ENCODE measurements around the gene YBX1.

Gene YBX1

DNA sequence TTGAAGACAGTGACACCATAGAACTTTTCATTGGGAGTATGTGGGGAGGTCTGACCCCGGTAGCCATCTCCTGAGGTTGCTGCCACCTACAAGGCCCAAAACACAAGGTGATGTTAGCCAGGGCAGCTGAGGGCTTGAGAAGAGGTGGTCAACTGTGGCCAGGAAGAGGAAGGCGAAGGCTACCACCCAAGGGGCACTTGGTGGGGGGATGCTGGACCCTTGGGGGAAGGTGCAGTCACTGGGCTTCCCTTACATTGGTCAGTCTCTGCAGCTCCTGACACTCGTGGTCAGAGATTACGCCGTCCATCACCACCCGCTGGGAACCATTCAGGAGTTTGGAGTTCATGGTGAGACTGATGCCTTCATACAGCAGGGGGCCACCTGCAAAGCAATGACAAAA lies 70.1 kb downstream of the YBX1 start:
- DNase-seq, result no peak
- H3K27me3 ChIP-seq (replicated peaks in 2 of 5; ENCODE audit: control insufficient read depth in 4 of 5, insufficient read depth in 5 of 5, low read length in 4 of 5), result no peaks in the 10 kb centered on the region
- no peak overlapping the region for H3K27ac ChIP-seq (ENCODE audit: insufficient read depth in 1 of 2, low read depth in 1 of 2, low read length in 2 of 2, poor library complexity in 1 of 2, severe bottlenecking in 2 of 2)
- ChIA-PET POLR2A (no interaction called here), CTCF (interaction anchor here (0.7 to 0.9 kb wide), 4 partner anchors 9 to 408 kb away, joined by 3 to 4 read pairs (median 4); no protein-coding TSS in a partner anchor)
- peaks cover 0 to 4% (median 2%) of the 10 kb centered on the region in 5 experiments for H3K9me3 ChIP-seq (ENCODE audit: control extremely low read depth in 1 of 5, control insufficient read depth in 4 of 5, insufficient read depth in 2 of 5, low read depth in 1 of 5, low read length in 4 of 5)
- peaks cover 0 to 7% (median 0%) of the 10 kb centered on the region in 4 experiments for H3K4me1 ChIP-seq (ENCODE audit: control extremely low read depth in 1 of 4, control insufficient read depth in 4 of 4, insufficient read depth in 4 of 4, low read length in 3 of 4)
- H3K36me3 ChIP-seq (ENCODE audit: control insufficient read depth in 4 of 4, insufficient read depth in 4 of 4, low read length in 3 of 4), result peaks cover 19 to 88% (median 67%) of the 10 kb centered on the region in 4 experiments
- no peak overlapping the region for H3K4me3 ChIP-seq (ENCODE audit: control insufficient read depth in 1 of 7, extremely low read depth in 1 of 7, insufficient read depth in 4 of 7, low read depth in 2 of 7, low read length in 6 of 7)
- WGBS (ENCODE audit: insufficient coverage), result 100% methylated on average over 6 of the region's 6 CpGs

DNA sequence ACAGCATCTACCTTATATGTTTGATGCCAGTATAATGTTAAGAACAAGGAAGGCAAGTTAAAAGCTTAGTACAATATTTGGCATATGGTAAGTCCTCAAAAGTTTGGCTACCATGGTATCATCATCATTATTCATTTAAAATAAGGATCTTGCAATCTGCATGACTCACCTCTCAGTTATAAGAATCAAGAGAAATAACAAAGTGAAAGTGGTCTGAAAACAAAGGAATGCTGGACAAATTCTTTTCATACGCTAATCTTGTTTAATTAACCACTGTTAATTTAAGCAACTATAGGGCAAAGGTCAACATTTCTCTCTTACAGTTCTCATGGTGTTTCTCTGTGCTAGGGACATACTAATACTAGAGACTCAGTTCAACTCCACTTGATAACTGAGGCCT lies 70.9 kb downstream of the YBX1 start:
- Histone ChIP-seq H3K4me1 (ENCODE audit: control extremely low read depth in 1 of 4, control insufficient read depth in 4 of 4, insufficient read depth in 4 of 4, low read length in 3 of 4) (peaks cover 0 to 7% (median 0%) of the 10 kb centered on the region in 4 experiments), H3K36me3 (ENCODE audit: control insufficient read depth in 4 of 4, insufficient read depth in 4 of 4, low read length in 3 of 4) (peaks cover 23 to 88% (median 66%) of the 10 kb centered on the region in 4 experiments), H3K27ac (ENCODE audit: insufficient read depth in 1 of 2, low read depth in 1 of 2, low read length in 2 of 2, poor library complexity in 1 of 2, severe bottlenecking in 2 of 2) (no peak overlapping the region), H3K27me3 (replicated peaks in 2 of 5; ENCODE audit: control insufficient read depth in 4 of 5, insufficient read depth in 5 of 5, low read length in 4 of 5) (no peaks in the 10 kb centered on the region), H3K9me3 (ENCODE audit: control extremely low read depth in 1 of 5, control insufficient read depth in 4 of 5, insufficient read depth in 2 of 5, low read depth in 1 of 5, low read length in 4 of 5) (peaks cover 0 to 4% (median 2%) of the 10 kb centered on the region in 5 experiments), H3K4me3 (ENCODE audit: control insufficient read depth in 1 of 7, extremely low read depth in 1 of 7, insufficient read depth in 4 of 7, low read depth in 2 of 7, low read length in 6 of 7) (no peak overlapping the region)
- ChIA-PET POLR2A (no interaction called here), CTCF (interaction anchor here (0.9 kb wide), 1 partner anchor 13 kb away, joined by 4 read pairs; no protein-coding TSS in a partner anchor)
- no CpG with 5 or more reads among the region's 1 CpG for WGBS (ENCODE audit: insufficient coverage)
- no peak for DNase-seq
